Activated CD8-positive, alpha-beta T cell treated with anti-CD3 and anti-CD28 coated beads for 36 hours (primary cell): Measurements from ENCODE around the gene YIPF2. TPM values are rescaled to one million over a fixed set of nuclear protein-coding genes. Genes with fewer than 3 reads are reported as not detected.
A peak's percentile ranks its signal among the peaks of the same experiment; 100 is the strongest.
"Not testable (repeated sequence)": the region's sequence is repeated elsewhere in the genome, so short reads cannot be mapped to it uniquely, and the experiment has no call there.

Source experiments
- ATAC-seq: fragments of 200-7000 bp; cut with Tn5 transposase; one replicate; pipeline ENCODE4 v1.10.0; 2021; ENCODE audit warnings: mild to moderate bottlenecking, moderate library complexity
- CTCF ChIA-PET: fragments of 350-600 bp; sonication (Branson Sonifier 250); formaldehyde crosslinking; loops from one replicate; lab custom pipeline; 2021; ENCODE audit warnings: antibody characterized with exemption; lab: Charles Lee
- POLR2A ChIA-PET: fragments of 350-600 bp; sonication (Branson Sonifier 250); formaldehyde crosslinking; loops from one replicate; lab custom pipeline; 2021; ENCODE audit warnings: antibody characterized with exemption; lab: Charles Lee
- DNase-seq: peaks from one replicate; pipeline ENCODE4 v3.0.0-alpha.2; 2020
- H3K27ac Mint-ChIP-seq: one replicate; pipeline ENCODE4 v1.8.0; 2021; ENCODE audit warnings: mild to moderate bottlenecking, mixed read lengths
- H3K27me3 Mint-ChIP-seq: one replicate; pipeline ENCODE4 v1.8.0; 2021; ENCODE audit warnings: mixed read lengths
- H3K36me3 Mint-ChIP-seq: one replicate; pipeline ENCODE4 v1.8.0; 2021; ENCODE audit warnings: low read depth, mixed read lengths
- H3K4me1 Mint-ChIP-seq: one replicate; pipeline ENCODE4 v1.8.0; 2021; ENCODE audit warnings: low read depth, mixed read lengths
- H3K4me3 Mint-ChIP-seq: one replicate; pipeline ENCODE4 v1.8.0; 2021; ENCODE audit warnings: mild to moderate bottlenecking, moderate library complexity, mixed read lengths
- H3K9me3 Mint-ChIP-seq: one replicate; pipeline ENCODE4 v1.8.0; 2021; ENCODE audit warnings: mixed read lengths
- intact Hi-C: fragments of 100-400 bp; cut with micrococcal nuclease; formaldehyde crosslinking; loops from one replicate; pipeline ENCODE4 v1.10.0; 2022
- total RNA-seq, 2 experiments: library from RNA; stranded (reverse); gene quantifications; one replicate each; pipeline ENCODE4 v1.2.3, GENCODE V29; 2021
- TF ChIP-seq, protein P1 (sequence below): fragments of 200-600 bp; IDR thresholded peaks from one replicate; pipeline ENCODE4 v1.8.0; 2022; ENCODE audit warnings: antibody characterized with exemption, mild to moderate bottlenecking

The YIPF2 gene
- total RNA-seq, 2 experiments from 2014 or later: 21.7 to 24.4 TPM

GRCh38 chr19:10960314-10961072 lies 32.1 kb upstream of the YIPF2 start, which contains the start of gene SMARCA4:
Gene SMARCA4 (plus strand): TSS chr19:10961030. CDS start chr19:10984152, 23,122 bp downstream.
- Mint-ChIP-seq H3K4me3 (peak within 1 kb of the TSS; percentile 89), H3K27ac (peak within 1 kb of the TSS; percentile 91), H3K27me3 (no peaks in the 10 kb centered on the region), H3K4me1 (peaks cover 34% of the 10 kb centered on the region), H3K9me3 (no peaks in the 10 kb centered on the region), H3K36me3 (peaks cover 10% of the 10 kb centered on the region)
- ChIA-PET CTCF (interaction anchor here (0.9 to 4.2 kb wide), 3 partner anchors 17 to 96 kb away, joined by 3 to 25 read pairs (median 11); no protein-coding TSS in a partner anchor), POLR2A (interaction anchor here (1.0 to 2.9 kb wide), 6 partner anchors 15 to 129 kb away, joined by 3 to 12 read pairs (median 4); no protein-coding TSS in a partner anchor)
- ATAC-seq: peak; percentile 82
- intact Hi-C loops: no loop called here
- peak; percentile 97 for DNase-seq
- TF ChIP-seq, protein P1, sequence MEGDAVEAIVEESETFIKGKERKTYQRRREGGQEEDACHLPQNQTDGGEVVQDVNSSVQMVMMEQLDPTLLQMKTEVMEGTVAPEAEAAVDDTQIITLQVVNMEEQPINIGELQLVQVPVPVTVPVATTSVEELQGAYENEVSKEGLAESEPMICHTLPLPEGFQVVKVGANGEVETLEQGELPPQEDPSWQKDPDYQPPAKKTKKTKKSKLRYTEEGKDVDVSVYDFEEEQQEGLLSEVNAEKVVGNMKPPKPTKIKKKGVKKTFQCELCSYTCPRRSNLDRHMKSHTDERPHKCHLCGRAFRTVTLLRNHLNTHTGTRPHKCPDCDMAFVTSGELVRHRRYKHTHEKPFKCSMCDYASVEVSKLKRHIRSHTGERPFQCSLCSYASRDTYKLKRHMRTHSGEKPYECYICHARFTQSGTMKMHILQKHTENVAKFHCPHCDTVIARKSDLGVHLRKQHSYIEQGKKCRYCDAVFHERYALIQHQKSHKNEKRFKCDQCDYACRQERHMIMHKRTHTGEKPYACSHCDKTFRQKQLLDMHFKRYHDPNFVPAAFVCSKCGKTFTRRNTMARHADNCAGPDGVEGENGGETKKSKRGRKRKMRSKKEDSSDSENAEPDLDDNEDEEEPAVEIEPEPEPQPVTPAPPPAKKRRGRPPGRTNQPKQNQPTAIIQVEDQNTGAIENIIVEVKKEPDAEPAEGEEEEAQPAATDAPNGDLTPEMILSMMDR: no peak

DNA sequence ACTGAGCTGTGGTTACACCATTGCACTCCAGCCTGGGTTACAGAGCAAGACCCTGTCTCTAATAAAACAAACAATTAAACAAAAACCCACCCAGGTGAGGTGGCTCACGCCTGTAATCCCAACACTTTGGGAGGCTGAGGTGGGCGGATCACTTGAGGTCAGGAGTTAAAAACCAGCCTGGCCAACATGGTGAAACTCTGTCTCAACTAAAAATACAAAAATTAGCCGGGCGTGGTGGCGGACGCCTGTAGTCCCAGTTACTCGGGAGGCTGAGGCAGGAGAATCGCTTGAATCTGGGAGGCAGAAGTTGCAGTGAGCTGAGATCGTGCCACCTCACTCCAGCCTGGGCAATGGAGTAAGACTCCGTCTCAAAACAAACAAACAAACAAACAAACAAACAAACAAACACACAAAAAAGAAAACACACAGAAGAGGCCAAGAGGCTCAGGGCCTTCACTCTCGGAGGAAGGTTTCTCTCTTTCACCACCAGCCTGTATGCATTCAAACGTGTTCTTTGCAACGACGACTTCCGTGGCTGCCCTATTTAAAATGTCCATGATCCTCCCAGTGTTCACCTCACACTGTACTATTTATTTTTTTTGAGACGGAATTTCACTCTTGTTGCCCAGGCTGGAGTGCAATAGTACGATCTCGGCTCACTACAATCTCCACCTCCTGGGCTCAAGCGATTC lies 31.0 kb upstream of the YIPF2 start:
- ChIA-PET CTCF (interaction anchor here (3.6 to 4.2 kb wide), 2 partner anchors 16 to 23 kb away, joined by 11 to 25 read pairs; no protein-coding TSS in a partner anchor), POLR2A (interaction anchor here (1.1 to 2.9 kb wide), 3 partner anchors 16 to 49 kb away, joined by 3 to 12 read pairs (median 6); no protein-coding TSS in a partner anchor)
- Mint-ChIP-seq H3K4me1 (peaks cover 29% of the 10 kb centered on the region), H3K27ac (peak overlapping the region; percentile 91), H3K4me3 (peak overlapping the region; percentile 85)
- intact Hi-C loops, DNase-seq, H3K27me3 Mint-ChIP-seq, H3K36me3 Mint-ChIP-seq, H3K9me3 Mint-ChIP-seq, ATAC-seq: not testable (repeated sequence)

DNA sequence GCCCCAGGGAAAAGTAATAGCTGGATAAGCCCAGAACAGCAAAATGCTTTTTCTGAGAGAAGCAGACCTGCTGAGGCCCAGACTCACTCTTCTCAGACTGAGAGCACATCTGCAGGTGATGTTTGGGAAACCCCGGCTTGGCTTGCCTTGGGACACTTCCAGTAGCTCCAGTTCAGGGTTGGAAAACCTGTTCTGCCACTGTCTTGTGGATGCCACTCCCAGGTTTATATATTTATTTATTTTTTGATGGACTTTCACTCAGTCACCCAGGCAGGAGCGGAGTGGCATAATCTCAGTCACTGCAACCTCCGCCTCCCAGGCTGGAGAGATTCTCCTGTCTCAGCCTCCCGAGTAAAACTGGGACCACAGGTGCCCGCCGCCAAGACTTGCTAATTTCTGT lies 24.4 kb upstream of the YIPF2 start:
- H3K27ac Mint-ChIP-seq: no peak overlapping the region
- TF ChIP-seq, protein P1: no peak
- H3K36me3 Mint-ChIP-seq: no peaks in the 10 kb centered on the region
- no peaks in the 10 kb centered on the region for H3K9me3 Mint-ChIP-seq
- H3K4me3 Mint-ChIP-seq: no peak overlapping the region
- ChIA-PET CTCF (interaction anchor here (0.9 to 2.9 kb wide), 3 partner anchors 11 to 83 kb away, joined by 4 to 7 read pairs (median 5); no protein-coding TSS in a partner anchor), POLR2A (no interaction called here)
- DNase-seq: no peak
- no peak for ATAC-seq
- no peaks in the 10 kb centered on the region for H3K27me3 Mint-ChIP-seq
- intact Hi-C loops: no loop called here
- peaks cover 6% of the 10 kb centered on the region for H3K4me1 Mint-ChIP-seq

DNA sequence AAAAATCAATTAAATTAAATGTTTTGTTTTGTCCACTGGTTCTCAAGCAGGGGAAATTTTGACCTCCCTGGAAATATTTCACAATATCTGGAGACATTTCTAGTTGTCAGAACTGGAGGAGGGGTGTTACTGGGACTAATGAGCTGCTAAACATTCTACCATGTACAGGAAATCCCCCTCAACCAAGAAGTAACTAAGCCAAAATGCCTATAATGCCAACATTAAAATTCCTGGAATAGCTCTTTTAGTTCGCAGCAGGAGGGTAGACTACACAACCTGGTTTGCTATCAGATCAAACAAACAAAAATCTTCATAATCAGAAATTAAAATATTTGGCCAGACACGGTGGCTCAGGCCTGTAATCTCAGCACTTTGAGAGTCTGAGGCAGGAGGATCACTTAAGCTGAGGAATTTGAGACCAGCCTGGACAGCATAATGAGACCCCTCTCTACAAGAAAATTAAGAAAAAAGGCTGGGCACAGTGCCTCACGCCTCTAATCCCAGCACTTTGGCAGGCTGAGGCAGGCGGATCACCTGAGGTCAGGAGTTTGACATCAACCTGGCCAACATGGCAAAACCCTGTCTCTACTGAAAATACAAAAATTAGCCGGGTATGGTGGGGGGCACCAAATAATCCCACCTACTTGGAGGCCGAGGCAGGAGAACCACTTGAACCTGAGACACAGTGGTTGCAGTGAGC lies 18.7 kb upstream of the YIPF2 start:
- no peak overlapping the region for H3K27ac Mint-ChIP-seq
- TF ChIP-seq, protein P1: no peak
- no peak overlapping the region for H3K4me3 Mint-ChIP-seq
- DNase-seq (no peak), ATAC-seq (no peak)
- ChIA-PET POLR2A (no interaction called here), CTCF (interaction anchor here (0.8 kb wide), 1 partner anchor 10 kb away, joined by 4 read pairs; no protein-coding TSS in a partner anchor)
- H3K36me3 Mint-ChIP-seq: no peaks in the 10 kb centered on the region
- no peaks in the 10 kb centered on the region for H3K27me3 Mint-ChIP-seq
- intact Hi-C loops: loop anchor here (10.0 kb wide), 1 partner anchor 48 kb away; no protein-coding TSS in a partner anchor
- H3K9me3 Mint-ChIP-seq: no peaks in the 10 kb centered on the region
- peaks cover 4% of the 10 kb centered on the region for H3K4me1 Mint-ChIP-seq

DNA sequence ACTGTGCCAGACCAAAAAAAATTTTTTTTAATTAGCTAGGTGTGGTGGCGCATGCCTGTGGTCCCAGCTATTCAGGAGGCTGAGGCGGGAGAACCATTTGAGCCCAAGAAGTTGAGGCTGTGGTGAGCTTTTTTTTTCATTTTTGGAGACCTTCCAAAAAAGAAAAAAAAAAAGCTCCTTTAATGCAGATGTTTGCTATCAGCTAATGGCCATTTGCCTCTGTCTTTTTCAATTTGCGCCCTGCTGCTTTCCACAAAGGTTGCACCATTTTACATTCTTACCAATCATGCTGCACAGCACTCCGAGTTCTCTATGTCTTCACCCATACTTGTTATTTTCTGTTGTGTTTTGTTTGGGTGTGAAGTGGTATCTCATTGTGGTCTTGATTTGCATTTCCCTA lies 16.8 kb upstream of the YIPF2 start:
- DNase-seq (no peak), ATAC-seq (no peak)
- Mint-ChIP-seq H3K4me1 (peaks cover 7% of the 10 kb centered on the region), H3K27ac (no peak overlapping the region), H3K9me3 (no peaks in the 10 kb centered on the region), H3K36me3 (no peaks in the 10 kb centered on the region), H3K27me3 (no peaks in the 10 kb centered on the region), H3K4me3 (no peak overlapping the region)
- ChIA-PET CTCF (interaction anchor here (2.1 to 4.2 kb wide), 3 partner anchors 9 to 21 kb away, joined by 7 to 25 read pairs (median 8); partner anchors contain the start of gene SMARCA4), POLR2A (no interaction called here)
- TF ChIP-seq, protein P1: no peak
- intact Hi-C loops: loop anchor here (10.0 kb wide), 1 partner anchor 50 kb away; no protein-coding TSS in a partner anchor

- intact Hi-C loops: loop anchor here (10.0 kb wide), 1 partner anchor 51 kb away; no protein-coding TSS in a partner anchor
- POLR2A ChIA-PET: not testable (repeated sequence)
Observed at GRCh38 chr19:10943412-10943811, 15.0 kb upstream of the YIPF2 start.

DNA sequence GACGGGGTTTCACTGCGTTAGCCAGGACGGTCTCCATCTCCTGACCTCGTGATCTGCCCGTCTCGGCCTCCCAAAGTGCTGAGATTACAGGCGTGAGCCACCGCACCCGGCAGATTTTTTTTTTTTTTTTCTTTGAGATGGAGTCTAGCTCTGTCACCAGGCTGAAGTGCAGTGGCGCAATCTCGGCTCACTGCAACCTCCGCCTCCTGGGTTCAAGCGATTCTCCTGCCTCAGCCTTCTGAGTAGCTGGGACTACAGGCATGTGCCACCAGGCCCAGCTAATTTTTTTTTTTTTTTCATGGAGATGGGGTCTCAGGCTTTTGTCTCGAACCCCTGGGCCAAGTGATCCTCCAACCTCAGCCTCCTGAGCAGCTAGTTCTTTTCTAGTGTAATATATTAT lies 13.2 kb upstream of the YIPF2 start:
- ATAC-seq, H3K27ac Mint-ChIP-seq, H3K4me3 Mint-ChIP-seq, H3K27me3 Mint-ChIP-seq, H3K4me1 Mint-ChIP-seq, H3K9me3 Mint-ChIP-seq, H3K36me3 Mint-ChIP-seq, DNase-seq: not testable (repeated sequence)
- intact Hi-C loops: loop anchor here (10.0 kb wide), 1 partner anchor 53 kb away; no protein-coding TSS in a partner anchor
- ChIA-PET CTCF (interaction anchor here (0.6 to 4.2 kb wide), 29 partner anchors 9 to 202 kb away, joined by 3 to 32 read pairs (median 5); partner anchors contain the start of genes LDLR, SMARCA4, TIMM29 and YIPF2), POLR2A (interaction anchor here (1.0 to 1.4 kb wide), 3 partner anchors 19 to 147 kb away, joined by 3 to 6 read pairs (median 4); partner anchors contain the start of genes LDLR and SMARCA4)

More at GRCh38 chr19:10943412-10943811, 15.0 kb upstream of the YIPF2 start:
- not testable (repeated sequence) for H3K4me3 Mint-ChIP-seq, ATAC-seq, H3K36me3 Mint-ChIP-seq, H3K27me3 Mint-ChIP-seq, H3K27ac Mint-ChIP-seq, H3K9me3 Mint-ChIP-seq, DNase-seq, H3K4me1 Mint-ChIP-seq
- CTCF ChIA-PET: interaction anchor here (1.1 to 4.2 kb wide), 7 partner anchors 16 to 92 kb away, joined by 3 to 25 read pairs (median 8); partner anchors contain the start of gene SMARCA4
